CD4-positive, alpha-beta T cell treated with Interleukin-17A for 4 hours (primary cell): ENCODE measurements around the gene FN1.

Source experiments
- DNase-seq: peaks from one replicate; pipeline ENCODE4 v3.0.0-alpha.2; 2020; ENCODE audit warnings: mixed read lengths

The FN1 gene

DNA sequence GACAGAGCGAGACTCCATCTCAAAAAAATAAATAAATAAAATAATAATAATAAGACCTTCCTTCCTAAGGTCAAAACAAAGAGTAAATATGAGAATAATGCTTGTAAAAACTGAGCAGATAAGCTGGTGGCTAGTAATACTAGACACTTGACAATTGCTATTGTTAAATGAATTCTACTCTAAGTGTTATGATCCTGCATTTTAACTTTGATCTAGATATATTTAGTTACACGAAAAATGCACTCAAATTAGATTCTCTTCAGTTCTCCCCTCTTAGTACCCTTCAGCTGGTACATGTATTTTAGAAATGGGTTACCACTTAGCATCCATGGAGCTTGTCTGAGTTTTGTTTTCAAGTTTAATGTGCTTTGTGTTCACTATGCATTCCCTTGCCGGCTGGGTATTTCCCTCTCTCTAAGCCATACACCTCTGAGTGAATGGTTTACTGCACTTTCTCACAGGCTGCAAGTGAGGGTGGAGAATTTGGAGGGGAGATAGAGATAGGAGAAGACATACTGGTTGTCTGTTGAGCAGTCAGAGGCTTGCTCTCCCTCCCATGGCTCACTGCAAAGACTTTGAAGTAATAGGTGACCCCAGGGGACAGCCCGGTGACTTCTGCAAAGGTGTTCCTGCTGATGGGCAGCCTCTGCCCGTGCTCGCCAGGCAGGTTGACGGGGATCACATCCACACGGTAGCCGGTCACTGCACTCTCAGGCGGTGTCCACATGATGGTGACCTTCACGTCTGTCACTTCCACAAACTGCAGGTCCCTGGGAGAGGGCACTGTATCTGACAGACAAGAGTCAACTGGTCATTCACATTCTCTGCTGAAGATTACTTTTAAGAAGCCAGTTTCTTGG is 29.9 kb downstream of the FN1 start:
- DNase-seq = no peak

DNA sequence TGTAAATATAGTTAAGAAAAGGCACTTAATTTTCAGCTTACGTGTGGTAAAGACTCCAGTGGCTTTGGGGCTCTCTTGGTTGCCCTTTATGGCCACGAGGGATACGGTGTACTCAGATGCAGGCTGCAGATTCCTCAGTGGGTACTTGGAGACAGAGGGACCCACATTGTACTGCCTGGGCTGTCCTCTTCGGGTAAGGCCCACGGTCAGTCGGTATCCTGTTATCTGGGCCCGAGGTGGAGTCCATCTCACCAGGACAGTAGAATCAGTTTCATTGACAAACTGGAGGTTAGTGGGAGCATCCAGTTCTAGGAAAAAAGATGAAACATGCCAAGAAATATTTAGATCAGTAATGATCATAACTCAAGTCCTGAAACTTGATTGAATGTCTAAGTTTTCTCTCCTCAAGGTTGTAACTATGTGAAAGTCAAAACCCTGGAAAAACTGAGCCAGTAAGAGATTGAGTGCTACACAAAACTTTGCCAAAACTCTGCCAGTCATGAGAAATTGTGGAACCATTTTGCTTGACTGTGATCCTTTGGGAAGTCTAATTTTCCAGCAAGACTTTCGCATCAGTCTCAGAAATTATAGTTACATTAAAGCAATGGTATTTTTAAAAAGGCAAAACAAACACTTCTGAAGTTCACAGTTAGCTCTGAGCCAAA is 31.4 kb downstream of the FN1 start:
- DNase-seq = no peak

DNA sequence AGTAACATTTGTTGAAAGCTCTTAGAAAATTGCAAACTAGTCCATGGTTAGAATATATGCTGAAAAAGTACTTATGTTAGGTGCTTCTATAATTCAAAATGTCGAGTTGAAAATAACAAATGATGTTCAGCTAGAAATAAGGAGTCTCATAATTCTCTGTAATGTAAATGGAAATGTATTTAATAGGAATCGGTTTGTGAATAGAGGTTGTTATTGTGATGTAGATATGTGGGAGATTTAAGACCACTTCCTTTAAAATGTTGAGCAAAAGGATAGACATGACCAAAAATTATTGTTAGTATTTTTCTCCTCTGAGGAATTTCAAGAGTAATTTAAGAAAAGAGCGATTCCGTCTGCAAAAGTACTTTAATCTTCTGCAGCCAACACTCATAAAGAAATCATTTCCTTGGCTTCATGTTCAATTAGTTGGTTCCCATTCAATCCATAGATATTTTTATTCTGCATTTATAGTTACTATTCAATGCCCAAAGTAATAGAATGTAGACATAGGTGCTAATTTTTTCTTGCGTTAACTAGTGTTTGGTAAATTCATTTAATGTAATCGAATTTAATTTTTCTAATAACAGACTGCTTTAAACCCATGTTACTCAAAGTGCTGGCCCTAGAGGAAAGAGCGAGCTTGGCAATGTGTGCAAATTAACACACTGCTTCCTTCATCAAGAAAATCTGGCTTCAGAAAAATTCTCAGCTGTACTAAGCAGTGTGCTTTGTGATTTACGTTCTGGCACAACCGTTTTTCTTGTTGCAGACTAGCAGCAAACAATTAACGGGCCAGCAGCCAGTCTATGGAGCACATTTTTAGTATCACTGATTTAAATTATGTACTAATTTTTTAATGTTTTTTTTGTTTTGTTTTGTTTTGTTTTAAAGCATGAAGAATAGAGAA is 32.2 kb downstream of the FN1 start:
- DNase-seq = no peak

DNA sequence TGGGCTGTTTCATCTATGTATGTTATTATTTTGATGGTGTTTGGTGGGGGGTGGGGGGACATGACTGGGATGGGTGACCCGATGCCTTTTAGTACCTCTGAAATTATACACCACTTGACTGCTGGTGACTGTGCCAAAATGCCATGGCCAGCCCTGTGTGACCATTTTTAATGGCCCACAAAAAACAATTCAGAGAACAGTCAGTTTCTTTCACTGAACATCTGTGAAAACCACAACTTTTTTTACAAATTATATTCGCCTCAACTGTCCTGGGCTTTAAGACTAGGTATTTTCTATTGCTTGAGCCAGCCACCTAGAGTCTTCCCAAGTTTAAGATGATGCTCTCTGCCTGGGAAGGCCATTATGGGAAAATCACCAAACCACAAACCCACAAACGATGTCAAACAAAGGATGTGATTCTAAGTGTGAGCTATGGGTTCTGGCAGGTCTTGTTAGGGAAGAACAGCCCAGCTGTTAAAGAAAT is 33.9 kb downstream of the FN1 start:
- DNase-seq = no peak

DNA sequence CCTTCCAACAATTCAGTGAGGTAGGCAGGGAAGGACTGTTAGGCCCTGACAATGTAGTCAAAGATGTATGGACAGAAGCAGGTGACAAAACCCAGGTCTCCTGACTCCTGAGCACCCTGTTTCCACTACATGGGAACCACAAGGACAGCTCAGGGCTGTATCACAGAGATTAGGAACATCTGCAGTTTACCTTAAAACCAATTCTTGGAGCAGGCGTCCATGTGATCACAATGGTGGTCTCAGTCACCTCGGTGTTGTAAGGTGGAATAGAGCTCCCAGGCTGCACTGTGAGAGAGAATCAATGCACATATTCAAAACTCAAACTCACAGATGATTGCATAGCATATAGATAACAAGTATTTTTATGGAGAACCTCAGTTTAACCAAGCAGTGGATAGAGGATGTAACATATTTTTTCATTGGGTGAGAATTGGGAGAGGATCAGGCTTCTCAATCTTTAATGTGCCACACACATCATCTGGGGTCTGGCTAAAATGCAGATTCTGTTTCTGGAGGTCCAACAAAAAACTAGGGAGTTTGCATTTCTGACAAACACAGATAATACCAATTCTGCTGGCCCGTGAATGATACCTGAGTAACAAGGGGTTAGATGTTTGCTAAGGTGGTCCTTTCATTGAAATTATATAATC is 36.7 kb downstream of the FN1 start:
- no peak for DNase-seq

DNA sequence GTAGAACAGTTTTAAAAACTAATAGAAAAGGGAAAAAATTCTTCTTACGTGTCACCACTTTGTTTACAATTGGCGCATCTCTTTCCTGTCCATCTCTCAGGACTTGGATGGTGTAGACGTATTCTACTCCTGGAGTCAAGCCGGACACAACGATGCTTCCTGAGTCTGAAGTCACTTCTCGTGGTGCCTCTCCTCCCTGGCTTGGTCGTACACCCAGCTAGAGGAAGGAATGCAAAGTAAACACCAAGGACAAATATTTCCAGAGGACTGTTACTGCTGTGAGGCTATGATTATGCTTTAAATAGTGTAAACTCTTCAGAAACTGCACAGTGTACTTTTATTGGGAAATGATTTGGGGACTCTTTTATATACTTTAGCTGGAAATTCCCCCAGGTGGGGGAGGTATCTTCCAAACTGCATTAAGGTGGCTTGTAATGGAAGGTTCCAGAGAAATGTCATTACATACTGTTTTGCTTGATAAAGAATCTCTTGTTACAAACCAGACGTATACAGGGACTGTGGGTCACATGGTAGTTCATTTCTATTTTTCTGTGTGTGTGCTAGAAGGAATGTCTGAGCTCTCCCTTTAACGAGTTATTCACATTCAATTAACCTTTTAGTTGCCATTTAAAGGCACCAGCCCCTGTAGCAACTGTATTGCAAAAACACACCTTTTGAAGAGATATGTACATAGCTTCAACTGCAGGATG is 38.1 kb downstream of the FN1 start:
- DNase-seq = no peak

DNA sequence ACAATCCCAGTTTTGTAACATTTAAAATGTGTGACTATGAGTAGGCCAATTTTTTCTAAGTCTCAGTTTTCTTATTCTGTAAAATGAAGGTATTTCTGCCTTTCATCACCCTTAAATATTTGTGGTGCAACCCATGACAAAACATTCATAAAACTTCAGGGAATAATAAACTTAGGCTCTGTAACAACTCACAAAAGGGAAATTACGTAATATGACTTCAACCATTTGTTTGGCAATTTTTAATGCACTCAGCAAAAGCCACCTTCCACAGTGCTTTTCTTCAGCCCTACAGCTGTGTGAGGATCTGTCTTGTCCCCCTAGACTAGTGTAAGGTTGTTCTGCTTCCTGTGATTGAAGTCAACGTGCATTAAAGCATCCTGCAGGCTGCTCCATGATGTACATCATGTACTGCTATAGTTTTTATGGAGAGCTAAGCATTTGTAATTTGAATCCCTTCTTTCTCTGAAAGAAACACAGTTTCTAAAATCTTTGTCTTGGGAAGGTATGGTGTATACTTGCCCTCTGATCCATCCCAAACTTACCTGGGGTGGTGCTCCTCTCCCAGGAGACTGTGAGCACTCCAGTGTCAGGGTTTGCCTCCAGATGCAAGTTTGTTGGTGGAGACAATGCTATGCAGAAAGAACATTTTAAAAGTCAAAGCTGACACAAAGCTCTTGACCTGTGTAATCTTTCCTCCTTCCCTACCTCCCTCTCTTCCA is 39.1 kb downstream of the FN1 start:
- no peak for DNase-seq

DNA sequence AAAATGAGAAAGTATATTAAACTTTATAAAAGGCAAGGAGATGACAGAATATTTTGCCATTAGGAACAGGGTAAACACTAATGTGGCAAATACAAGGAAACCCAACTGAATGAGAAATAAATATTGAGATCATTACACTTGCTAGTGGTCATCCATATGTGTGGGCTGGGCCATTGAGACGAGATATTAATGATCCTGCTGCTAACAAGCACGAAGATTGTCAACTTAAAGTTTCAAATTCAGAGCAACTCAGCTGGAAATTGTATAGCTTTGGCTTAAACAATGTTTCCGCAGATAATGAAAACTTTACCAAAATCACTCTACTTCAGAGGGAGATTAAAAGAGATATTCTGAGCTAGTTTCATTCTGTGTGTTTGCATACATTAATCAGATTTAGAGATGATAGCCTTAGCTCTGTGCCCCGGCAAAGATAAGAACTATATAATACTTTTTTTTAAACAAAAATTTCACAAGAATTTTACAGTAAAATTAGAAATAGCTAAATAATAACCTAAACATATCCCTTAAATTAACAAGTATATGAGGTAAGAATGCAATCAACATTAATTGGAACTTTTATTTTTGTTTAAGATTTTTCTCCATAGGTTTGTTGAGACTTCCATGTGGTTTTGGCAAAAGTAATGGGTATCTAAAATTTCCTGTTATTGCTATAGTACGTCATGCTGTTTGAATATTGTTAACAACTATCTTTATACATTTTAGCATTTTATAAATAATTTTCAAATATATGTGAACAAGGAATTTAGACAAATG is 40.0 kb downstream of the FN1 start:
- DNase-seq = no peak

DNA sequence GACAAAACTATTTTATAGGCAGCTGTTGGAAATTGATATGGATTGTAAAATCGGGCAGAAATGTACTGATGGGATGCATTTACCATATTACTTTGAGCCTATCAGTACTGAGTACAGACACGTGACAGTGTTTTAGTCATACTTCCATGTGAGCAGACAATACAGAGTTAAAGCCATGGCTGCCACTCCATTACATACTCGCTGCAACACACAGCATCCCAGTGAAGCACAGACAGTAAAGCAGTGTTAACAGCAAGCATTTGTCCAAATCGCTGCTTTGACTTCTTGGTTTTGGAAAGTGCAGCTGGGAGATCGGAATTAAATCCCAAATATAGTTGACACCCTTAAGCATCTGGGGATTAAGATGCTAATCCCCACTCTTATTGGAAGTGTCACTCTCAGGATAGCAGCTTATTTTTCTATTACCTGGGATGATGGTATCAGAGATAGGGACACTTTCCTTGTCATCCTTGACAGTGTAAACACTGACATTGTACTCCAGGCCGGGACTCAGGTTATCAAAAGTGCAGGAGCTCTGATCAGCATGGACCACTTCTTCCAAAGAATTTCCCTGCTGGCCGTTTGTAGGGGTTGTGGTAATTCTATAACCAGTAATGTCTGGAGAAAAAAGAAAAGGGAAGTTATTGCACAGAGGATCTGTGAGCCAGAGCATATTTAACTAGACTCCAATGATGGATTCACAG is 41.6 kb downstream of the FN1 start:
- no peak for DNase-seq

DNA sequence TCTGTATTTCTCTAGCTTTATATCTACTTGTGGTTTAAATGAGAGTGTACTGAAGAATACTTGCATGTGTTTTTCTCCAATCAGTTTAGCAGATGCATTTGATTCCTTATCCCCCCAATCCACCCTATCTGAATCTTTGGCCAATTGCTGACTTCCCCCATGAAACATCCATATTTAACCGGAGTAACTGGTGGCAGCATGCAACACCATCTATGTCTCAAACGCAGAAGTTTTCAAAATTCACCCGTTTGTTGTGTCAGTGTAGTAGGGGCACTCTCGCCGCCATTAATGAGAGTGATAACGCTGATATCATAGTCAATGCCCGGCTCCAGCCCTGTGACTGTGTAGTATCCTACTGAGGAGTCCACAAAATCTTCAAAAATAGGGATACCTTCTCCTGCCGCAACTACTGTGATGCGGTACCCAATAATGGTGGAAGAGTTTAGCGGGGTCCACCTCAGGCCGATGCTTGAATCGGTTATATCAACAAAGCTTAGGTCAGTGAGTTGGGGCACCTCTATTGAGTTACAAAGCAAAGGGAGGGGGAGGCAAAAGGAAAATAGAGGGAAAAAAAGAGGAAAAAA is 43.1 kb downstream of the FN1 start:
- DNase-seq = no peak

DNA sequence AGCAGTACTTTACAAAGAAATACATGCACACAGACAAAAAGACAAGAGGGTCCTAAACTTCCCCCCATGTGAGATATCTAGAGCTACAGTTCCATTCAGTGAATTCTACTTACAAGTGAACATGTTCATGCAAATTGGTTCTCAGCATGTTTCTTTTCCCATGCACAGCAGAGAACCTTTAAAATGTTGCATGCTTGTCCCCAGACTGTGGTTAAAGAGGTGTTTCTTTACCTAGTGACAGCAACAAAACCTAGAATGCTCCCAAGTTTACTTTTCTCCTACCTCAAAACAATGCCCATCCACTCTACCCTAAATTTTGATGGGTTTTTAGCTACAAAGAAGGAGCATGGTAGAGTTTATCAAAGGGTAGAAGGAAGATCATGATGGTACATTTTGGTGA is 43.7 kb downstream of the FN1 start:
- no peak for DNase-seq

DNA sequence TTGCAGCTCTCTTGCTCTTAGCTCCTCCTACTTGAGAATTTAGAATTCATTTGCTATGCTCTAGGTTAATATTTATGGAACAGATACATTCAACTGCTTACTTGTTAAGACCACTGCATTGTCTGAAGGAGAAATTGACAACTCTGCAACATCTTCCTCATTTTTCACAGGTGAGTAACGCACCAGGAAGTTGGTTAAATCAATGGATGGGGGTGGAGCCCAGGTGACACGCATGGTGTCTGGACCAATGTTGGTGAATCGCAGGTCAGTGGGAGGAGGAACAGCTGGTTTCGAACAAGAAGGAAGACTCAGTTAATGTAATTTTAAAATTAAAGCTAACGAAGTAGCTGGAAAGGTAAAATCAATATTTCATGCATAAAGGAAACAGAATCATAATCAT is 44.3 kb downstream of the FN1 start:
- no peak for DNase-seq

DNA sequence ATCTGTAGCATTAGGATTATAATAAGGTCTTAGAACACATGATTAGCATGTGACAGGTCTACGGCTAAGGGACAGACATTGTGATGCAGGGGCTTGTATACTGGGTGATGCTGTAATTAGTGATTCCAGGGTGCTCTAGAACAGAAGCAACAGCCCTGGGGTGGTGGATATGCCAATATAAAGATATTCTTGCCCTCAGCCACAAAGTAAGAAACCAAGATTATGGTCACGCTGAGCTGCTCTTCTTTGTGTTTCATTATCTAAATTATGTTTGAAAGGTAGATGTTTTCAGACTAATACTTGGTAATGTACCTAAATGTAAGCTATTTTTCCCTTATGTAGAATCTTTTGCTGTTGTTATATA is 45.3 kb downstream of the FN1 start:
- no peak for DNase-seq

DNA sequence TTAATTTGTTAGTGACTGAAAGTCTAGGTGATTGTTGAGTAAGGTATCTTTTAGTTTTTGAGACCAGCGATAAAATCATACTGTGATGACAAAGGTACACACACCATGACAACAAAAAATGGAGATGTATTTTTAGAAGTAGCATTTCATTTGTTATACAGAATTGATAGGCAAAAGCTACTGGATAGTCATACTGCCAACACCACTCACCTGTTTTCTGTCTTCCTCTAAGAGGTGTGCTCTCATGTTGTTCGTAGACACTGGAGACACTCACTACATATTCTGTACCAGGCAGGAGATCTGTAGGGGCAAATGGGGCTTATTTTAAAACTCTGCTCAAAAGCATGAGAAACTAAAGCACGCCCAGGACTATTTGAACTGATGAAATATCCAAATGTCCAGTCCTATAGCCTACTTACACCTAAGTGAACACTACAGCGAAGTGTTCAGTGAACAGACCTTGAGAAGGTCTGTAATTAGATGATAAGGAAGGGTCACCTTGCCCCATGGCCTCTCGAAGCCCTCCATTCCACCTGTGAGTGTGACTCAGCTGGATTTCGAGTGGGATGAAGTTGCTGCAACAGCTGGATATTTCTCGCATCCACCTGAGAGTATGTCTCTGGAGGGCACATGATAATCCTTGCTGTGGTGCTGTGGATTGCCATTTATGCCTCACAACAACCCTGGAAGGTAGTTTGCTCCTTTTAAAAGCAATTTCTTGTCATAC is 47.7 kb downstream of the FN1 start:
- DNase-seq = no peak

DNA sequence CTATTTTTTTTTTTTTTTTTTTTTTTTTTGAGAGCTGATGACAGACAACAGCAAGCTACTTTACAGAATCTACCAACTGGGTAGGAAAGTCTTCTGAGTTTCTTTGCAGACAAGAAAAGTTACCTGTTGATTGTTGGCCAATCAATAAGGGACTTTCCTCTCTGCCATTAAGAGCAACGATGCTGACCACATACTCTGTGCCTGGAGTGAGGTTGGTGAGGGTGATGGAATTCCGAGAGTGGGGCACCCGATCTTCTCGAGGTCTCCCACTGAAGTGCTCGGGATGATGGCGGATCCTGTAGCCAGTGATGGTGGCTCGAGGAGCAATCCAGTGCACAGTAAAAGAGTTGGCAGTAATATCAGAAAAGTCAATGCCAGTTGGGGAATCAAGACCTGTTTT is 49.3 kb downstream of the FN1 start:
- no peak for DNase-seq

DNA sequence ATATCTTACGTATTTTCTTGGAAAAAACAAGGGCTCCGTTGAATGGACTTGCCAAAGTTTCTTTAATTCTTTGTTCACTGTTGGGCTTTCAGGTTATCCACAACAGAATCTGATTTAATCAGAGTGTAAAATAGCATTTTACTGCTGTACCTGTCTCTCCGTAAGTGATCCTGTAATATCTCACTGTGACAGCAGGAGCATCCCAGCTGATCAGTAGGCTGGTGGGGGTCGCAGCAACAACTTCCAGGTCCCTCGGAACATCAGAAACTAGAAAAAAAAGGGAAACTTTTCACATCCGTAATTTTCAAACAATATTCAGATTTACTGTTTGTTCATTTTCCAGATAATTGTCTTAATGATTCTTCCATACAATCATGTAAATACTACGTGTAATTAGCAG is 51.2 kb downstream of the FN1 start:
- no peak for DNase-seq

DNA sequence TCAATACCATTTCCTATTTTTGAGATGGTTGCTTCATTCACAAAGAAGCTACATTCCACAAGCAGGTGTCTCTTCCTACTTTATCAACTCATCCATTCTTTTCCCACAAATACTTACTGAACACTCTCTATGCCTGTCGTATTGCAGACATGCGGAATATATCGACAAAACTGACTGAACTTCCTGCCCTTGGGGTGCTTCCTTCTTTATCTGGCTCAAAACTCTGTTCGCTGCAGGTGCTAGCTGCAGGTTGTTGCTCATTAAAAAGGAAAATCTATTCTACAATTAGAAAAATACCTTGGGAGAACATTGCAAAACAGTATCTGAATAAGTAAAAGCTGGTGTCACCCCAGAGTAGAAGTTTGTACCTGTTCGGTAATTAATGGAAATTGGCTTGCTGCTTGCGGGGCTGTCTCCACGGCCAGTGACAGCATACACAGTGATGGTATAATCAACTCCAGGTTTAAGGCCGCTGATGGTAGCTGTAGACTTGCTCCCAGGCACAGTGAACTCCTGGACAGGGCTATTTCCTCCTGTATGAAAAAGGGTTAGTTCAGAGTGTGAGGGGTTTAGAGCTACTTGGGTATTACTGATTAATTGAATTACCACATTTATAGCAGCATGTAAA is 52.1 kb downstream of the FN1 start:
- no peak for DNase-seq

DNA sequence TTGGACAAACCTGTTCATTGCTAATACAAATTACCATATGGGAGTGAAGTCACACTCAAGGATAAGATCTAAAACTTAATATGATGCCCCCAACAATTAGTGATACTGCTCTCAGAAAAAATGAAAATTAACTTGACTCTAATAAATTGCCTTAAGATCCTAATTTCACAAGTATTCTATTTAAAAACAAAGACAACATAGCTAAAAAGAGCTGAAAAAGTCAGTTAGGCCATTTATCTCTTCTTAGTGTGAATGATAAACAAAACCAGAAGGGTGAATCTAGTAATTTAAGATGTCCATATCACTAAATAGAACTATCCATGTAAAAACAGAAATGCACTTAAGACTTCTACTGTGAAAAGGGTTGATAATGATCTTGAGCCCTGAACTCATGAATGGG is 53.4 kb downstream of the FN1 start:
- no peak for DNase-seq
